Fibroblast of gingiva (primary cell): ENCODE results near the gene NEIL1.
"Not testable (repeated sequence)": the region's sequence is repeated elsewhere in the genome, so short reads cannot be mapped to it uniquely, and the experiment has no call there.

Experiments
- DNase-seq: peaks from one replicate; pipeline ENCODE4 v3.0.0-alpha.2; 2011; ENCODE audit warnings: low read depth

The NEIL1 gene

DNA sequence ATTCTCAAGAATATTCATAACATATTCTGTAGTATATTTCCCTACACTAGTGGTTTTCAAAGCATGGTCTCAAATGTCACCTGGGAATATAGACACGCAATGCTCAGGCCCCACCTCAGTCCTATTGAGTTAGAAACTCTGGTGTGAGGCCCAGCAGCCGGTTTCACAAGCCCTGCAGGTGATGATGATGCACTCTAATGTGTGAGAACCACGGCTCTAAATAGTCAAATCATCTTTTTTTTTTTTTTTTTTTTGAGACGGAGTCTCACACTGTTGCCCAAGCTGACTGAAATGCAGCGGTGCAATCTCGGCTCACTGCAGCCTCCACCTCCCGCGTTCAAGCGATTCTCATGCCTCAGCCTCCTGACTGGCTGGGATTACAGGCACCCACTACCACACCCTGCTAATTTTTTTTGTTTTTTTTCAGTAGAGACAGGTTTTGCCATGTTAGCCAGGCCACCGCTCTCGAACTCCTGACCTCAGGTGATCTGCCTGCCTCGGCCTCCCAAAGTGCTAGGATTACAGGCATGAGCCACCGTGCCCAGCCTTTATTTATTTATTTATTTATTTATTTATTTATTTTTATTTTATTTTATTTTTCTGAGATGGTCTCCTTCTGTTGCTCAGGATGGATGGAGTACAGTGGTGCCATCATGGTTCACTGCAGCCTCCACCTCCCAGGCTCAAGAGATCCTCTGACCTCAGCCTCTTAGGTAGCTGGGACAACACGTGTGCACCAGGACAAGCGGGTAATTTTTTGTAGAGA lies 13.0 kb upstream of the NEIL1 start:
- not testable (repeated sequence) for DNase-seq

DNA sequence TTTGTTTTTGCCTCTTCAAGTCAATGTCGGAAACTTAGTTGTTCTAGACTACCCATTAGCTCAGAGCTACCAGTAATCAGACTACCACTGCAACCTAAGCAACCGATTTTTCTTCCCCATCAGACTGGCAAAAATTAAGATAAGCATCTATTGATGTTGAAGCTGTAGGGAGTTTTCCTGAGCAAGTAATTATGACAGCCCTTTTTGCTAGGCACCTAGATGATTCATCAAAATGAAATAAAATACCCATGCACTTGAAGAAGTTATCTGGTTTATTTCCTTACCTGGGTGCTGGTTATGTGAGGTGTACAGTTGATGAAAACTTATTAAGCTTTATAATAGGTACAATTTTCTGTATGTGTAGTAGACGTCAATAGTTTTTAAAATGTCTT lies 11.5 kb upstream of the NEIL1 start:
- DNase-seq: no peak

DNA sequence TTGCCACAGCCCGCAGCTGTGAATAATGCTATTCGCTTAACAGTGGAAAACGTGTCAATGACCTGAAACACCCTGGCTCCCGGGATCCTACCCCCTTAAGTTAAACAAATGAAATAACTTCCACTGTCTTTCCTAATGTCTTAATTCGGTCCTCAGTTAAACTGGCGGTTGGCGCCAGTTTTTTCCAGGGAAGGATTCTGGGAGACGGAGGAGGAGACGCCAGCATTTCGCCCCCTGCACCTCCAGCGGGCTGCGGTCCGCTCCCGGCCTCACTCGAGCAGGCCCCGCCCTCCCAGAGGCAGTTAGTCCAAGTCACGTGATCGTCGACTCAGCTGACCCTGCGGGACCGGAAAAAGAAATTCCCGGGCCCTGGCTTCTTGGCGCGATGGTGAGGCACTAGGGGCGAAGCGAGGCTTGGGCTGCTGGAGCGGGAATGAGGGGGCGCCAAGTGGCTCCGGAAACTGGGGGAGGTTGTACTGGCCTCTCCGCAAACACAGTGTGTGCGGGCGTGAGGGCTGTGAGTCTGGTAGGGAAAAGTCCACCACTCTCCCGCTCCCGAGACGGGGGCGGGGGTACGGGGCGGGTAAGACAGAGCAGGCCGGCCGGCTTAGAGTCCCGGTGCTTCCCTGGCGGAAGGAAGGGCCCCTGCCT lies 11.0 kb upstream of the NEIL1 start, which contains the start of gene COMMD4:
Gene COMMD4, plus strand, starts transcription at position 359 of the 651 bp plus-strand sequence. Its CDS starts 27 bp downstream, at position 386.
- DNase-seq: peak; percentile 96

DNA sequence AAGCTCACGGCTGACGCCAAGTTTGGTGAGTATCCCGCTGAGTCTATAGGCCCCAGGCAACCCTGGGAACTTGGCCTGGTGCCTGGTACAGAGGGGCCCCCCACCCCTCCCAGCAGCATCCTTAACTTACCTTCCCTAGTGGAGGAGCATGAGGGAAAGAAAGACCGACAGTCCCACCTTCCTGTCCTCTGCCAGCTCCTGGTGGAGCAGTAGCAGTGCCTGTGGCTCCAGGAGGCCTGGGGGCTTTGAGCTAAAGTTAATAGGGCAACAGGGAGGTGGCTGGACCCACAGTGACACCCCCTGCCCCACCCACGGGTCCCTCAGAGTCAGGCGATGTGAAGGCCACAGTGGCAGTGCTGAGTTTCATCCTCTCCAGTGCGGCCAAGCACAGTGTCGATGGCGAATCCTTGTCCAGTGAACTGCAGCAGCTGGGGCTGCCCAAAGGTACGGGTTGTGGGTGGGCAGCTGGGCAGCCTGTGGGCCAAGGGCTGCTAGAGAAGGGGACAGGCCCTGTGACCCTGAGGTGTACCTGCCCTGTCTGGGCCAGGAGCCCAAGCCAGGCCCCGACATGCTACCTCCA lies 8.1 kb upstream of the NEIL1 start:
- DNase-seq: no peak

DNA sequence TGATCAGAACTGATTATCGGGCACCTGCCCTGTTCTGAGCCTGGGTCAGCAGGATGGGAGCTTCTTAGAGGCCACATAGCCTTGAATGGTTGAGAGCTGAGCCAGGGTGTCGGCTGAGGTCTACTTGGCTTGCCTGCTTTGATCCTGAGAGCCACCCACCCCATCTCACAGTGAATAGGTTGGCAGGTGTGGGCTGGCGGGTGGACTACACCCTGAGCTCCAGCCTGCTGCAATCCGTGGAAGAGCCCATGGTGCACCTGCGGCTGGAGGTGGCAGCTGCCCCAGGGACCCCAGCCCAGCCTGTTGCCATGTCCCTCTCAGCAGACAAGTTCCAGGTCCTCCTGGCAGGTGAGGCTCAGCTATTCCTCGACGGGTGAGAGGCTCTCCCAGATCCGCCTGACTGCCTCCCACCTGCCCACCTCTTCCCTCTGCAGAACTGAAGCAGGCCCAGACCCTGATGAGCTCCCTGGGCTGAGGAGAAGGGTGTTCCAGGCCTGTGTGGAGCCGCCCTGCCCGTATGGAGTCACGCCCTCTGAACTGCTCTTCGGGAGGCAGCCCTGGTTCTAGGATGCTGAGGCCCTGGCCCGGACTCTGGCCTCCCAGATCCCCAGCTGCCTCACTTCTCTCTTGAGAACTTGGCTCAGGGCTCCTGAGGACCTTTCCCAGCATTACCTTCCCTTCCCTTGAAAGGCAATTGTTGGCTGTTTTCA lies 7.2 kb upstream of the NEIL1 start:
- no peak for DNase-seq

DNA sequence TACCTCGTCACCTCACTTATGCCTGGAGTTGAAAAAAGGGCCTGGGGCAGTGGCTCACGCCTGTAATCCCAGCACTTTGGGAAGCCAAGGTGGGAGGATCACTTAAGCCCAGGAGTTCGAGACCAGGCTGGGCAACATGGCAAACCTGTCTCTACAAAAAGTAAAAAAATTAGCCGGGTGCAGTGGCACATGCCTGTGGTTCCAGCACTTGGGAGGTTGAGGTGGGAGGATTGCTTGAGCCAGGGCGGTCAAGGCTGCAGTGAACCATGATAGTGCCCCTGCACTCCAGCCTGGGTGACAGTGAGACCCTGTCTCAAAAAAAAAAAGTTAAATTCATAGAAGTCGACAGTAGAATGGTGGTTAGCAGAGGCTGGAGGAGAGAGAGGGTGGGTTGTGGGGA lies 4.6 kb upstream of the NEIL1 start:
- DNase-seq: no peak

DNA sequence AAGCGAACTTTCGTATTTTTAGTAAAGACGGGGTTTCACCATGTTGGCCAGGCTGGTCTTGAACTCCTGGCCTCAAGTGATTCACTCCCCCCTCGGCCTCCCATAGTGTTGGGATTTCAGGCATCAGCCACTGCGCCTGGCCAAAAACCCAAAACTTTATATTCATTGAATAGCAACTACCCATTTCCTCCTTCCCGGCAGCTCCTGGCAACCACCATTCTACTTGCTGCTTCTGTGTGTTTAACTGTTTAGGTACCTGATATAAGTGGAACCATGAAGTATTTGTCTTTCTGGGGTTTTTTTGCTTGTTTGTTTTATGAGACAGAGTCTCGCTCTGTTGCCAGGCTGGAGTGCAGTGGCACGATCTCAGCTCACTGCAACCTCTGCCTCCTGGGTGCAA lies 2.9 kb upstream of the NEIL1 start:
- DNase-seq: peak; percentile 57

DNA sequence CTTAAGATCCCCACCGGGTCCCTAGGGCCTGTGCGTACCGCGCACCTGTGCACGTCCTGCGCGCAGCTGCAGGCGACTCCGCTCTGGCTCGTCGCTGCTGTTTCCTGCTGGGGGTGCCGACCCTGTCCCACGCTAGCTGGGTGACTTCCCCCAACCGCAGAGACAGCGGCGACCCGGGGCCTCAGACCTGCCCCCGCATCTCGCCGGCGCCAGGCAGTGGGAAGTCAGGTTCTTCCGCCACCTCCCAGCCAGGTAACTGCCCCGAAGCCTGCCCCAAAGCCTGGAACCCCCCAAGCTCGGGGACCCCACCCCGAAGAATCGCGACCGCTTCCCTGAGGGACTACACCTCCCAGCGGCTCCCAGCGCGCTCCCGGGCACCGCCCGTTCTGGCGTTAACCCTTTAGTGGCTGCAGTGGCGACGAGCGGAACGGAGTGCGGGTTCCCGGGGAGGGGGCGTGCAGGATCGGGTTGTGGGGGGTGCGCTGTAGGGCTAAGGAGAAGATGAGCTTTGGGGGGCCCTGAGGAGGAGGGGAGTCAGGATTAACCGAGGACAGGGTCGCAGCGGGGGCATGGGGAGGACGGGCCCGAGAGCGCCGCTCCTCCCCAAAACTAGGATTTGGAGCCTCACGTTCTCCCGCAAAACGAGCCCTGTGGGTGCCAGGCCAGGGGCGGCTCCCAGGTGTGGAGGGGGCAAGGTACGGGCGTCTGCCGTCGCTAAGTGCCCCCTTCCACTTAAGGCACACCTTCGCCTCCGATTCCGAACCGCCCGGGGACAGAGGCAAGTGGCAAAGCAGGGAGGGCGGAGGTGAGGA lies 589 bp downstream of the NEIL1 start:
- no peak for DNase-seq

DNA sequence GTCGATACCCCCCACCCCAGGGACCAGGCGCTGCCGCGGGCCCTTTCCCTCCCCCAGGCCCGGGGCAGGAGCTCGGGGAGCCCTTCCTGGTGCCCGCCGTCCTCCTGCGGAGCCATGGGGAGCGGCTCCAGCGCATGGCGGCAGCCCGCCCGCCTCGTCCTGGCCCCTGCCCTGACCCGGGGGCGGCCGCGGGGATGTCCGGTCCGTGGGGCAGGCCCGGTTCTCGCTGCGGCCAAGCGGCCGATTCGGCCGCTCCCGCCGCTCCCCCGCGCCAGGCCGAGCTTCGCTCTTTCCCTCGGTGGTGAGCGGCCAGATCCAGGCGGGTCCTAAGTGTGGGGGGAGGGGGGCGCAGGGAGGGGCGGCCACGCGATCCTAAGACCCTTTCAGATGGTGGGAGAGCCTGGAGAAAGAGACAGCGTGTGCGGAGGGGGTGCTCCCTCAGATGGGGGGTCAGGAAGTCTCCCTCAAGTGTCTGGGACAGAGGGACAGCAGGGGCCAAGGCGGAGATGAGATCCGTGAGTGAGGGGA lies 1.3 kb downstream of the NEIL1 start:
- no peak for DNase-seq

DNA sequence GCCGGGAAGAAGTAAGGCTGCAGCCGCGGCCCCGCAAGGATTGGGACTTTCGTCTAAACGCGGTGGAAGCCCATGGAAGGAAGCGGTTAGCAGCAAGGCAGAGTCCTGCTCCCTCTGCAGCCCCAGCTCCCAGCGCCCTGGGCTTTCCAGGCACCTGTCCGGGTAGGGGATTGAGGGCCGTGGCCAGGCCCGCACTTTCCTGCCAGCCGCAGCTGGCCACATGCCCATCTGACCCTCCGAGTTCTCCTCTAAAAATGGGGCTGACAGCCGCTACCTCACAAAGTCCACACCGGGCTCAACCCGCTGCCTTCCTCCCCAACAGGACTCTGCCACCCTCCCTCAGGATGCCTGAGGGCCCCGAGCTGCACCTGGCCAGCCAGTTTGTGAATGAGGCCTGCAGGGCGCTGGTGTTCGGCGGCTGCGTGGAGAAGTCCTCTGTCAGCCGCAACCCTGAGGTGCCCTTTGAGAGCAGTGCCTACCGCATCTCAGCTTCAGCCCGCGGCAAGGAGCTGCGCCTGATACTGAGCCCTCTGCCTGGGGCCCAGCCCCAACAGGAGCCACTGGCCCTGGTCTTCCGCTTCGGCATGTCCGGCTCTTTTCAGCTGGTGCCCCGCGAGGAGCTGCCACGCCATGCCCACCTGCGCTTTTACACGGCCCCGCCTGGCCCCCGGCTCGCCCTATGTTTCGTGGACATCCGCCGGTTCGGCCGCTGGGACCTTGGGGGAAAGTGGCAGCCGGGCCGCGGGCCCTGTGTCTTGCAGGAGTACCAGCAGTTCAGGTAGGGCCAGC lies 1.9 kb downstream of the NEIL1 start:
- no peak for DNase-seq

DNA sequence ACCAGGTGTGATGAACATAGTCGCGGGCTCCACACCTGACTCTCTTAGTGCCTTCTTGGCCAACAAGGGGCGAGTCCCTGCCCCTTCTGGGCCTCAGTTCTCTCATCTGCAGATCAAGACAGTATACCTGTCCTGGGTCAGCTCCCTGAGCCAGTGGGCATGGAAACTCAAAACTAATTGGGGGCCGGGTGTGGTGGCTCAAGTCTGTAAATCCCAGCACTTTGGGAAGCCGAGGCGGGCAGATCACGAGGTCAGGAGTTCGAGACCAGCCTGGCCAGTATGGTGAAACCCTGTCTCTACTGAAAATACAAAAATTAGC lies 2.5 kb downstream of the NEIL1 start:
- DNase-seq: not testable (repeated sequence)

DNA sequence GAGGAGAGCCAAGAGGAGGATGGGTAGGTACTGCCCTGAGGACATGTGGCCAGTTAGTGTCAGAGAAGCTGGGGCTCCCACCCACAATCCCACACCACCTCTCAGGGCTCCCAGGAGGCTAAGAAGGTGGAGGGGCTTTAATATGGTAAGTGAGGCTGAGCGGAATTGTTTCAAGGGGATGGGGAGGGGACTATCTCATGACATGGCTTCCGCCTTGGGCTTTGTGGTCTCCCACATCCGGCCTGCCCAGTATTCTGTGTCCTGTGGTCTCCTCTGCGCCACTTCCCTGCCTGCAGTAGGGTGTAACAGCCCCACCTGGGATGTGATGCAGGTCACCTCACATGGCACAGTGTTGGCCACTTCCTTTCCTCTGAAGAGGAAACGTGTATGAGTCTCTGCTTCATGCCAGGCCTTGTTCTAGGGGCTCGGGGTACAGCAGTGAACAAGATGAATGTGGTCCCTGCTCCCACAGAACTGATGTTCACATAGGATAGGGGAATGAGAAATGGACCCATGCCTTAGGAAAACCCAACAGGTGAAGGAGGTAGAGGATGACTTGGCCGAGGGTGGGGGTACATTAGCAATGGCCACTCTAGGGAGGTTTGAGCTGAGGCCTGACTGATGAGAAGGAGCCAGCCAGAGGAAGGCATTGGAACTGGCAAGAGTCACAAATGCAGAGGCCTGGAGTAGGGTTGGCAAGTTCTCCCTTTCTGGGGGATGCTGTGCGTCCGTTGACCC lies 3.2 kb downstream of the NEIL1 start:
- DNase-seq: no peak

DNA sequence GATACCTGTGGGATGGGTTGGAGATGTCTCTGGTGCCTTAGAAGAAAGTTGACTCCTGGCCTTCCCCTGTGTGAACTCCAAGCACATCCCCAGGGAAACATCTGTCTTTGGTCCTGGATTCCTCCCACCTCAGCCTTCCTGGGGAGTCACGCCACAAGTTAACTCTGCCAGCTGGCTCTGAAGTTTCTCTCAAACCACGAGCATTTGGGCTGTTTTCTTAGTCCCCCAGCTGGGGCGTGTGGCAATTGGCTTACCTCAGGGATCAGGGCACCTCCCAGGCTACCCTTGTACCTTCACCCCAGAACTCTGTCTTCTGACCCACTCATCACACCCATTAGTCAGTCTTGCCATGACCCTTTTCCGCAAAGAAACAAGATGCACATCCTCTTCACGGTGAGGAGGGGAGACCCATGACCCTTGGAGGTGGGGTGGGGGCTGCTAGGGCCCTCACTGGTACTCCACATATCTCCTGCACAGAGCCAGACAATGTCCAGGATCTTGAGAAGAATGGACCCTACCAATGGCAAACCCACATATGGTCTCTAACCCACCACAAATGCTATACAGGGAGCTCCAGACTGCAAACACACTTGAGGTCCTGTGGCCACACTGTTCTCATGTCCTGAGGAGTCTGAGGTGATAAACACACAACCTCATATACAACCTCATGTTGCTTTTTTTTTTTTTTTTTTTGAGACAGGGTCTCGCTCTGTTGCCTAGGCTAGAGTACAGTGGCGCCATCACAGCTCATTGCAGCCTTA lies 3.9 kb downstream of the NEIL1 start:
- DNase-seq: no peak

DNA sequence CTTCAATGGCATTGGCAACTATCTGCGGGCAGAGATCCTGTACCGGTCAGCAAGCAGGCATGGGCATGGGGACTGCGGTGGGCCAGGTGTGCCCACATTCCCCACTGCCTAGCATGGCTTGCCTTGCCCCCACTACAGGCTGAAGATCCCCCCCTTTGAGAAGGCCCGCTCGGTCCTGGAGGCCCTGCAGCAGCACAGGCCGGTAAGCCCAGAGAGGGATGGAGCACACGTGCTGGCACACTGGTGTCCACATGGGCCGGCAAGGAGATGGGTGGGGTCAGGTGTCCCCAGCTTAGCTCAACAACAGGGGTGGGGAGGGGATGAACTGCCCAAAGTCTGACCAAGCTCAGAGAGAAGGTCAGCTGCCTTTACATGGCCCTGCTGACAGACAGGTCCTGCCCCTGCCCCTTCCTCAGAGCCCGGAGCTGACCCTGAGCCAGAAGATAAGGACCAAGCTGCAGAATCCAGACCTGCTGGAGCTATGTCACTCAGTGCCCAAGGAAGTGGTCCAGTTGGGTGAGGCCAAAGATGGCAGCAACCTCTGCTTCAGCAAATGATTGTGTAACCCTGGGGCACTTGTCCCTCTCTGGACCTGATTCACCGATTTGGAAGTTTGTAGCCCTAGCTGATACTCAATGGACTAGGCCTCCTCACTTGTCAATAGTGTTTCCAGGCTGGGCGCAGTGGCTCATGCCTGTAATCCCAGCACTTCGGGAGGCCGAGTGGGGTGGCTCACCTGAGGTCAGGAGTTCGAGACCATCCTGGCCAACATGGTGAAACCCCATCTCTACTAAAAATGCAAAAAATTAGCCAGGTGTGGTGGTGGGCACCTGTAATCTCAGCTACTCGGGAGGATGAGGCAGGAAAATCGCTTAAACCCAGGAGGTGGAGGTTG lies 5.6 kb downstream of the NEIL1 start:
- DNase-seq: no peak

DNA sequence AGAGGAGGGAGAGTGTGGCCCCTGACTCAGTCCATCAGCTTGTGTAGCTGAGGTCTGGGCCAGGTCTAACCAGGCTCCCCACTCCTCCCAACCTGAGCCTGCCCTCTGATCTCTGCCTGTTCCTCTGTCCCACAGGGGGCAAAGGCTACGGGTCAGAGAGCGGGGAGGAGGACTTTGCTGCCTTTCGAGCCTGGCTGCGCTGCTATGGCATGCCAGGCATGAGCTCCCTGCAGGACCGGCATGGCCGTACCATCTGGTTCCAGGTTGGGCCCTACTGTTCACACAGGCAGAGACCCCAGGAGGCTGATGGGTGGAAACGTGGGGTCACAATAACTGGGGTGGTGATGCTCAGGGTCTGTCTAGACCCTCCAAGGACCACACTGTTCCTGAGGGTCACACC lies 6.8 kb downstream of the NEIL1 start:
- no peak for DNase-seq

DNA sequence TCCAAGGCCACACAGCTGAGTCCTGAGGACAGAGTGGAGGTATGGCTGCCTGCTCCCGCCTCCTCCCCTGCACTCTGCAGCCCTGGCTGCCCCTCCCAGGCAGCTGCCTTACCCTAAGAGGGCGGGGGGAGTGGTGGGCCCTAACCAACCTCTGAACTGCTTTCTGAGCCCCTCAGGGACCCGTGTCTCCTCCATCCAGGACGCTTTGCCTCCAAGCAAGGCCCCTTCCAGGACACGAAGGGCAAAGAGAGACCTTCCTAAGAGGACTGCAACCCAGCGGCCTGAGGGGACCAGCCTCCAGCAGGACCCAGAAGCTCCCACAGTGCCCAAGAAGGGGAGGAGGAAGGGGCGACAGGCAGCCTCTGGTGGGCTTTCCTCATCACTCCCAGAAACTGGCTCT lies 7.6 kb downstream of the NEIL1 start:
- DNase-seq: no peak

DNA sequence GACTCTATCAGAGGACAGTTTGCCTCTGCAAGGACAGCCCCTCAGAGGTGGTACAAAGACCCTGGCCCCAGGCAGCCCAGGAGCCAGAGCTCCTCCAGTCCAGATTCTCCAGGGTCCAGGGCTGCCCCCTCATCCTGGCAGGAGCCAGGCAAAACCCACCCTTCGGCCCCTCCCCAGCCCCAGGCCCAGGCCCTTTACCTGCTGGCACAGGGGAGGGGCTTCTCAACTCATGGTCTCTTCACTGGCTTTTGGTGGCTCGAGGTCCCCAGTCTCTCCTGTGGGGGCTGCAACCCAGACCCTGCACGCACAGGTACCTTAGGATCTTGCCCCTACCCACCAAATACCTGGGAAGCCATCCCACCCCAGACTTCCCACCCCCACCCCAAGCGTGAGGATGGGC lies 8.5 kb downstream of the NEIL1 start:
- no peak for DNase-seq

DNA sequence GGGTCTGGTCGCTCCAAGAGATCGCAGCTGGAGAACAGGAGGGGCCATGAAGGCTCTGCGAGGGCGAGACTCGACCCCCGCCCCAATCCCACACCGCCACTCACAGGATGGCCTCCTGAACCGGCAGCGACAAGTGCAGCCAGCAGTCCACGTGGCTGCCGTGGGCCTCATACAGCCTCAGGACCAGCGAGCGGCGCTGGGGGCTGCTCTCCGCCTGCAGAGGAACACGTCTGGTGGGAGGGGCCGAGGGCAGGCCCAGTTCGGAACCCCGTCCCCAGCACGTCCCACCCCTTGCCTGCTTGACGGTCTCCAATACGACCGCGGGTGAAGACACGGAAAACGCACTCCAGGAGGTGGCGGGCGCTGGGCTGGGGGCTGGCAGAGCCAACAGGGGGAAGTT lies 9.2 kb downstream of the NEIL1 start:
- DNase-seq: no peak
